GM21528 (cell line): ENCODE measurements around the gene ACSS2.
"Not testable (repeated sequence)": the region's sequence is repeated elsewhere in the genome, so short reads cannot be mapped to it uniquely, and the experiment has no call there.

Experiments used
- ATAC-seq: cut with Tn5 transposase; IDR thresholded peaks from one replicate; pipeline ENCODE4 v1.9.1; 2021; ENCODE audit warnings: mild to moderate bottlenecking, moderate library complexity; ENCODE audit not compliant: unreplicated experiment, low FRiP score

Gene ACSS2

DNA sequence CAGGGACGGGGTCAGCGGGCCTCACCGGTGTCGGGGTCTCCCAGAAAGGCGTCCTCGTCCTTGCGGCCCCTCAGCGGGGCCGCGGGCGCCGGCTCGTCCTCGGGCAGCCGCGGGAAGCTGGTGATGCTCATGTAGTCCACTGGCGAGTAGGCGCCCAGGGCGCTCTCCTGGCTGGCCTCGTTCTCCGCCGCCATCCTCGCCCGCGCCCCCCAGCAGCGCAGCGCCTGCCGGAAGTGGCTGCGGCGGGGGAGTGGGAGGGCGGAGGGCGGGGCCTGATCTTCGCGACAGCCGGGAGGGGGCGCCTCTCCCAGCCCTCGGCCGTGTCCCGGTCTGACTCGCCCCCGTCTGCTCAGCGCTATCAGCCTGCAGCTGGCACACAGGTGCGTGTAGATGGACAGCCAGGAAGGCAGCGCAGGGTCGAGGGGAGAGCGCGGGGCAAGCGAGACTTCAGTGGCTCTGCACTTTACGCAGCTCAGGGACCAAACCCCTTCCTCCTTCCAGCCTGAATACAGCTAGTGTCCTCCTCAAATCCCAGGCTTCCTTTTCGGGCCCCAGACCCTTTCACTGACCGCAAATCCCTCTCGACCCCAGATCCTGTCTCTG lies 3.7 kb upstream of the ACSS2 start, which contains the start of gene GGT7:
GGT7 (minus strand) TSS at position 235 of the 603 bp plus-strand sequence; CDS start at position 194, 41 bp downstream.
- ATAC-seq, result no peak

DNA sequence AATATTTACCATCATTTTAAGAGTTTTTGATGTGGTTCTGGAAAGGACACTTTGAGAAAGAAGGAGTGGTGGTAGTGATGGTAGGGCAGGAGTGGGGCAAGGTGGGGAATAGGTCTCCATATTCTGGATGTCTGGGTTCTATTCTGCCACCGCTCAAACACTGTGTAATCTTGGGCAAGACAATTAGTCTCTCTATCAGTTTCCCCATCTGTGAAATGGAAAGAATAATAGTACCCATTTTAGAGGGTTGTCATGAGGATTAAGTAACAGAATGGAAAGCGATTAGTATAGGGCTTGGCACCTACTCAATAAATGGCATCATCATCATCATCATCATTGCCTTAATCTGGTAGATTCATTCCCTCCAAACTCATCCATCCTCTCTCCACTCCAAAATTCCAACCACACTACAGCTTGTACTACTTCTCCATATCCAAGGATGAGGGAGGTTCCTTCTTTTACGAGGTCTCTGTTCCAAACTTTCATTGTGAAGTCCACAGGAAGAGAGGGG lies 2.8 kb upstream of the ACSS2 start:
- no peak for ATAC-seq

DNA sequence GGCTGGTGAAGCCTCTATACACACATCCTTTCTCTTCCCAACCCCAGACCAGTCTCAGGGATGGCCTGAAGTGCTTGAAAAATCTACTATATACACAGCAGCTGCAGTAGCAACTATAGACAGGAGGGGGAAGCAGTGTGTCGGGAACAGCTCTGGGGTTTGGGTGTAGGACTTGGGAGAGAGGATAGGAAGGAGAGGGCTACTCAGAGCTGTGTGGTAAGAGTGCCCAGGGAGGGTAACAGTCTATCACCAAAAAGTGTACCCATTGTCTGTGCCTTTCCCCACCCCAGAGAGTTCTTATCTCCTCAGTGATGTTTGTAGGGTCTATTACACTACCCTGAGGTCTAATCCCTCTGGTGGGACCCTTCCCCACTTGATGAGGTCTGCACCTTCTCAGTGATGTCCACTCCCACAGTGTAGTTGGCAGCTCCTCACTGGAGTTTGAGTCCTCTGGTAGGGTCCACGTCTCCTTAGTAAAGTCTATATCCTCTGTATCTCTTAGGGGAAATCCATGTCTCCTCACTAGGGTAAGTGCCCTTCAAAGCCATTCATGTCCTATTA lies 2.2 kb upstream of the ACSS2 start:
- no peak for ATAC-seq

DNA sequence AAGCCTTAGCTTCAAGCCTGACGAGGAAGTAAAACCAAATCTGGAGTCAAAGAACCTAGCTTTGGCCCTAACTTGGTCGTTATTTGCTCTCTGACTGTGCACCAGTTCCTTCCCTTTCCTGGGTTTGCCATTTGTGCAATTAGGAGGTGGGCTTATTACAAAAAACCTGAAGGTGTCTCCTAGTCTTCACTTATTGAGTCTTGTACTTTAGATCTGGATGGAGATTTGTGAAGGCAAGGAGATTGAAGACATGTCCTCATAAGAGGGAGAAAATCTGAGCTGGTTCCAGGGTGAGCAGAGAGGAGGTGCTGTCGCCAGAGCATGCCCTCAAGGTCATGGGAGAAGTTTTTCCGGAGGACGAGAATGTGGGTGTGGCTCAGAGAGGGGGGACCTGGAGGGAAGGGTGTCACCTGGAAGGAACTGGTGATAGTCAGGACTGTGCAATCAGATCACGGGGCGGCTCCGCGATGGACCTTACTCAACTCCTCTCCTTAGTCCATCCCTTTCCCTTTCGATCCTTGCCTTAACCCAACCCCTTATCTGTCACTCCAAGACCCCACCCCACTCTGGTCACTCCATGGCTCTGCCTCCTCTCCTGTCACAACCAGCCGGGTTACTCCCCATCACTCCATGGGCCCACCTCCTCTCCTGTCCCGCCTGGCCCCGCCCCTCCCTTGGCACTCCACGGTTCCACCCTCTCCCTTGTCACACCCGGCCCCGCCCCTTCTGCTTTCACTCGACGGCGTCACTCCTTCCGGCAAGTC lies 588 bp upstream of the ACSS2 start:
- ATAC-seq, result no peak

DNA sequence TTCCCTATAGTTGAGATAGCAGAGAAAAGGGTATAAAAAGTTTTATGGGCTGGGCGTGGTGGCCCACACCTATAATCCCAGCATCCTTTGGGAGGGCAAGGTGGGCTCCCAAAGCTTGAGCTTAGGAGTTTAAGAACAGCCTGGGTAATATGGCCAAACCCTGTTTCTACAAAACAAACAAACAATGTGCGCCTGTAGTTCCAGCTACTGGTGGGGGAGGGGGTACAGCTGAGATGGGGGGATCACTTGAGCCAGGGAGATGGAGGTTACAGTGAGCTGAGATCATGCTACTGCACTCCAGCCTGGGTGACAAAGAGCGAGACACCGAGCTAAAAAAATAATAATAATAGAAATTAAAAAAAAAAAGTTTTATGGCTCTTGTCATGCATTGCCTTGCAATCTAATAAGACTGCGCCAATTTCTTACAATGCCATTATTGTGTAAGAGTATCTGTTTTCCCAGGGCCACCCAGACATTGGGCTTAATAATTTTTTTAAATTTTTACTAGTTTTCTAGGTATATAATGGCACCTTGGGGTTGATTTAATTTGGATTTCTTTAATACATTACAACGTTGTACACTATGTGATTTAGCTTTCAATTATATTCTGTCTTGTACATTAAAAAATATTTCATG lies 3.9 kb downstream of the ACSS2 start:
- no peak for ATAC-seq

DNA sequence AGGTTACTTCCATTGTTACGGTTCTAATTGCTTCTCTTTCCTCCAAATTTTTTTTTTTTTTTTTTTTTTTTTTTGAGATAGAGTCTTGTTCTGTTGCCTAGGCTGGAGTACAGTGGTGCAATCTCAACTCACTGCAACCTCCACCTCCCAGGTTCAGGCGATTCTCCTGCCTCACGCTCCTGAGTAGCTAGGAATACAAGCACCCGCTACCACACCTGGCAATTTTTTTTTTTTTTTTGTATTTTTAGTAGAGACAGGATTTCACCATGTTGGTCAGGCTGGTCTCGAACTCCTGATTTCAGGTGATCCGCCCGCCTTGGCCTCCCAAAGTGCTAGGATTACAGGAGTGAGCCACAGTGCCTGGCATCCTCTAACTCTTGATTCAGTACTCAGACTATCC lies 4.6 kb downstream of the ACSS2 start:
- ATAC-seq, result not testable (repeated sequence)

DNA sequence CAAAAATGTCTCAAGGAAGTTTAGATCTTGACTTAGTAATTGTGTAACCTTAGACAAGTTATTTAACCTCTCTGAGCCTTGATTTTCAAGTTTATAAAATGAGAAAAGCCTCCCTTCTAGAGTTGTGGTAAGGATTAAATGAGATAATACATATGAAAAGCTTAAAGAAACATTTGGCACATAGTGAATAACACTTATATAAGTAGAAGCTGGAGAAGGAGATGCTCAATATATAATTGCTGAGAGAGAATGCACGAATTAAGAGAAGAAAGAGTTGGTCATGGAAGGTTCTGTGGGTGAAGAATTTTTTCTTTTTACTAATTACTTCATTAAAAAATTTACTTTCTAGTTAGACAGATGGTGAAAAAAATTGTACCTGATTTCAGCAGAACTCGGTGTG lies 5.3 kb downstream of the ACSS2 start:
- no peak for ATAC-seq

DNA sequence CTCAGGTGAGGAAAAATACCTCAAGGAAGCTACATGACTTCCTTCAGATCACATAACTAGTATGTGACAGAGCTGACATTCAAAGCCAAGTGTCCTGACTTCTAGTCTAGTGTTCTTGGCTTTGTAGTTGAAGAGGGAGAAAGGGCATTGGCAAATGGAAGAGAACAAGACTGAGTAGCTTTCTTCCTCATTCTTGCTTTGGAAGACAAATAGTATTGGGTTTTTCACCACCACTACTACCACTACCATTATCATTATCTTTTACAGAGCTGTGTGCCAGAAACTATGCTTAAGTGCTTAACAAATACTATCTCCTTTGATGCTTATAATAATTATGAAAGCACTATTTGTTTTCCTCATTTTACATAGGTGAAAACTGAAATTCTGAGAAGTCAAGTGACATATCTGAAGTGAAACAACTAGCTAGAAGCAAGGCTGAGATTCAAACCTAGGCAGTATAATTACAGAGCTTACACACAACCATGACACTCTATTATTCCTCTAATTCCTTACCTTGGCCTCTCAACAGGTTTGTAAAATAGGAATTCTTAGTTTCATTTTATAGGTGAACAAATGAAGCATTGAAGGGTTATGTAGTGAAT lies 6.8 kb downstream of the ACSS2 start:
- ATAC-seq, result no peak

DNA sequence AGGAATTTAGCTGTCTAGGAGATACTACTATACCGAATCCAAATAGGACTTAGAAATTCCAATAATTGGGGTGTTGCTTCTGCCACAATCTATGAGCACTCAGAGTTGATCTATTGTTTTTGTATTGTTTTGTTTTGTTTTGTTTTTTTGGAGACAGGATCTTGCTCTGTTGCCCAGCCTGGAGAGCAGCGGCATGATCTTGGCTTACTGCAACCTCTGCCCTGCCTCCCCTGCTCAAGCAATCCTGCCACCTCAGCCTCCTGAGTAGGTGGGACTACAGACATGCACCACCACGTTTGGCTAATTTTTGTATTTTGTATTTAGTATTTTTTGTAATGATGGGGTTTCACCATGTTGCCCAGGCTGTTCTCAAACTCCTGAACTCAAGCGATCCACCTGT lies 7.4 kb downstream of the ACSS2 start:
- ATAC-seq, result no peak

DNA sequence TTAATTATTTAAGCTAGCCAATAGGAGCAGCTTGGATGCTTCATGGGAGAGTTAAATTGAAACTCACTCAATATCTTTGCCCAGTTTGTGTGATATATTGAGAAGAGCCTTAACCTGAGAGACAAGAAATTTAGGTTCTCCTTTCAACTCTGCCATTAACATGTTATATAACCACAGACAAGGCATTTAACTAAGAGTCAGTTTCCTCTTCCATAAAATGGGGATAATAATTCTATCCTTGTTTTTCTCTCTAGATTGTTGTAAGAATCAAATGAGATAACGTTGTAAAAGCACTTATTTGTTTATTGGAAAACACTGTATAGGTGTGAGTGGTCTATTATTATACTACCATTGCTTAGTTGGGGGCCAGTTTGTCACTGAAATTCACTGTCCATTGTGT lies 7.8 kb downstream of the ACSS2 start:
- ATAC-seq, result no peak

DNA sequence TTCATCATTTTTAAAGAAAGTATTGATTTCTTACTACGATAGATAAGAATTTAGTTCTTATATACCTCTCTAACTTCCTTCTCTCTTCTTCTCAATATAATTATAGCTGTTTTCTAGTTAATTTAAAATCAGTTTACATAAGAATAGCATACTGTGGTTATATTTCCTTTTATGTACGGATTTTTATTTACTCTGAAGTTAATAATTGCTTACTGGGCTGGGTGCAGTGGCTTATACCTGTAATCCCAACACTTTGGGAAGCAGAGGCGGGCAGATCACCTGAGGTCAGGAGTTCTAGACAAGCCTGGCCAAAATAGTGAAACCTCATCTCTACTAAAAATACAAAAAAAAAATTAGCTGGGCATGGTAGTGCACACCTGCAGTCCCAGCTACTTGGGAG lies 9.7 kb downstream of the ACSS2 start:
- no peak for ATAC-seq

DNA sequence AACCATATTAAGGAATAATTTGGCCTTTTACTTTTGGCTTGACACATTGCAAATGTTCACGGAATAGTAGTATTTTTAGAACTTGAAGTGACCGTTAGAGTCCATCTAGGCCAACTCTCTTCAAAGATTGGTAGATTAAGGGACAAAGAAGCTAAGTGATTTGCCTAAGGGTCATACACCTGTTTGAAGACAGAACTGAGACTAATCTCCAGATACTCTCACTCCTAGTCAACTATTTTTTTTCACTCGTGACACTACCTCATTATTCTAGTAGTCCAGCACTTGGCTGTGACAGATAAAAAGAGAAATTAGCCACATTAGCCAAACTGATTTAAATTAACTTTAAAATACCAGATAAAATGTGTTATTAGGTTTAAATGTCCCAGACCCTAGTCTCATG lies 10.6 kb downstream of the ACSS2 start:
- ATAC-seq, result no peak

DNA sequence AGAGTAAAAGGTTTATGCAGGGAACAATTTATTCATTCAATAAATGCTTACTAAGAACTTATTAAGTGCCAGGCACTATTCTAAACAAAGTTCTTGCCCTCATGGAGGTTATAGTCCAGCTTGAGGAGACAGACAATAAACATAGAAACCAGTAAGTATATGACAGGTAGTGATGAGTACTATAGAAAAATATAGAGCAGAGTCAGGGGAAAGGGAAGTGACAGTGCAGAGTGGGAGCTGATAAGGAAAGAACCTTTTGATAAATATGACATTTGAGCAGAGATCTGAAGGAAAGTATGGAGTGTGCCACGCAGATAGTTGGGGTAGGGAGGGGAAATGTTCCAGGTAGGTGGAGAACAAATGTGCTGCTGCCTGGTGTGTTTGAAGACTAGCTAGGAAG lies 12.1 kb downstream of the ACSS2 start:
- no peak for ATAC-seq

DNA sequence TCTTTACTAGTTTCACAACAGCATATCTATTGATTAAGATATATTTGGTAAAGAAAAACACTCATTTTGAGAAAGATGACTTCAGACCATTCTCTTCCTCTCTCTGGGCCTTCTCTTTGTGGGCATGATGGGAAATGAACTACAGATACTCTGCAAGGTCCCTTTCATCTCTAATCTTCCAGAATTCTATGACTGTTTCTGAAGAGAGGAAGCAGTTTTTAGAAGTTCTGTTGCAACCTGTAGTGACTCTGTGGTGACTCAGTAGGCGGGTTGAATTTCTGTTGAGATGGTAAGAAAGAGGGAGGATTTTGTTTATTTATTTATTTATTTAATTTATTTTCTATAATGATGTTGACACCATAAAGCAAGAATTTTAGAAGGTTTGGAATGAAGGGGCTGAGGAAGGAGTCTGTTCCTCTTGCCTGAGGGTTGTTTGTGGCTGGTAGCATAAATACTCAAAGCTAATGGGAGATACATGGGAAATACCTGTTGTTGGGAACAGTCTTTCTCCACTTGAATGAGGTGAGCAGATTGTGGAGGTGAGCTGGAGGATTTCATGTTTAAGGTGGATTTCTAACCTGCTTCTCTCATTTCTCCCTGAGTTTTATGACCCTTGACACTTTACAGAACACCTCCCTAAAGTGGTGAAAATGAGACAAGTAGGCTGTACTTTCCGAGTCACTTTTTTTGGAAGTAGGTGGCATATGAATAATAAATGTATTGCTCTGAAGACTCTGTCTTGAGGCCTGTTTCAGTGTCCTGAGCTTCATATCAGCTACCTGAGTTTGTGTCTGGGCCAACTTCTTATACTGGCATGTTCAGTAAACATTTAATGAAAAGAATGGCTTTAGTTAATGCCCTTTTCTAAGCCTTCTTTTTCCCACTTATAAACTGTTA lies 15.0 kb downstream of the ACSS2 start:
- ATAC-seq, result no peak

DNA sequence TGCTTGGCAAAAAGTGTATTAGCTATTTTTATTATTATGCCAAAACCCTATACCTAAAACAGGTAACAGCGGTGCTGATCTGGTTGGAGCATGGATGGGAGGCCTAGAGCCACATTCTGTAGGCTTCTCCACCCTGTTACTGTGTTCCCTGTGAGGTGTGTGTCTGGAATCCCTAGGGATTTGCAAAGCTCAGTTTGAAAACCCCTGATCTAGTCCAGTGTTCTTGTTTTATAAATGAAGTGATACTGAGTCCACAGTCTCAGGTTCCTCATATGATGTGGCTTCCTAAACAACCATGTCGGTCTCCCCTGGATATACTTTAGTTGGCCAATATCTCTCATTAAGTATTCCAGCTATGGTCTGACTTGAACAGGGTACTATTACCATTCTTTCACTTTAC lies 16.3 kb downstream of the ACSS2 start:
- no peak for ATAC-seq

DNA sequence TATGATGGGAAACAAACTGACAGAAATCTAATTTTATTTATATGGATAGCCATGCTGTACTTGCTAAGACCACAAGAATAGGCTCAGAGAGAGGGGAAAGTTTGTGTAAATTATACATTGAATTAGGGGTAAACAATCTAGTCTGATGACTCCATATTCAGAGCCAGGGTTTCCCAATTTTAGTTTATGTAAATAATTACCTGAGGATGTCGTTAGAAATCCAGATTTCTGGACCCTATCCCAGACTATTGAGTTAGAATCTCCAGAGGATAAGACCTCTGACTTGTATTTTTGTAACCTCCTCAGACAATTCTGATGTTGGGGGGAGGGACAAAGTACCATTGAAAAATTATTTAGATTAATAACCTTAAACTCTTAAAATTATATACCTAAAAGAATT lies 18.3 kb downstream of the ACSS2 start:
- no peak for ATAC-seq

DNA sequence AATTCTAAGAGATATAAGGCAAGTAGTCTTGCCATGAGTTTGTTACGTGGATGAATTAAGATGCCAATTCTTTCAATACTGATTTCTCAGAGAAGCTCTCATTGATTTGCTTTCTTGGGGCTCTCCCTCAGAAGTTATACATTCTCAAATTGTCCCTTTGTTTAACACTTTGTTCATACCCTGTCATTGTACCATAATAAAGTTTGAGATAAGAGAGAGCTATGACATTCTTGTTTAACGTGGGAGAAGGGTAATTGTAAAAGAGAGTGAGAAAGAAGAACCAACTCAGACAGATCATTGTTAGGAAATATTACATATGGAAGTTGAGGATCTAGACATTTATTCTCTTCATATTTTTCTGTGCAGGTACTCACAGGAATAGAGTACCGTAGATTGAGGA lies 19.1 kb downstream of the ACSS2 start:
- no peak for ATAC-seq

DNA sequence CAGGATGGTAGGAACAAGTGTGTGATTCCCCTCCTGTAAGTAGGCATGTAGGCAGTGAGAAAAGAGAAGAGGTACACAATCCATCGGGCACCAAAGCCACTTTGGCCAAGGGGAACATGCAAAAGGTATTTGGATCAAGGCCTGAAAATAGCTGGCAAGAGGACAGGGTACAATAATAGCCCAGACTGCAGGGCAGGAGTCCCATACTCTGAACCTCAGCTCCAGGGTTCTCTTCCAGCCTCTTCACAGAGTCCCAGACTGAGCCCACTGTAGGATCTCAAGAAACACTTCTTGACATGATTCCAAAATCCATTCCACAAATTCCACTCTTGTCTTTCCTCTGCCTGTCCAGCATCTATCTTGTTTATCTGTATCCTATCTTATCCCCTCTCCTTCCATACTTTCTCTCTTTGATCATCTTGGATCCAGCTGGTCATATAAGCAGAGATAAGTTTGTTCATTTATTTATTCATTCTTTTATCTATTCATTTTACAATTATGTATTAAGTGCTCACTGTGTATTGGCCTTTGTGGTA lies 19.7 kb downstream of the ACSS2 start:
- ATAC-seq, result no peak

DNA sequence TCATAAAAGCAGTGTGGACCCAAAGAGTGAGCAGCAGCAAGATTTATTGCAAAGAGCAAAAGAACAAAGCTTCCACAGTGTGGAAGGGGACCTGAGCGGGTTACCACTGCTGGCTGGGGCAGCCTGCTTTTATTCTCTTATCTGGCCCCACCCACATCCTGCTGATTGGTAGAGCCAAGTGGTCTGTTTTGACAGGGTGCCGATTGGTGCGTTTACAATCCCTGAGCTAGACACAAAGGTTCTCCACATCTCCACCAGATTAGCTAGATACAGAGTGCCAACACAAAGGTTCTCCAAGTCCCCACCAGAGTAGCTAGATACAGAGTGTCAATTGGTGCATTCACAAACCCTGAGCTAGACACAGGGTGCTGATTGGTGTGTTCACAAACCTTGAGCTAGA lies 21.7 kb downstream of the ACSS2 start:
- ATAC-seq, result not testable (repeated sequence)

DNA sequence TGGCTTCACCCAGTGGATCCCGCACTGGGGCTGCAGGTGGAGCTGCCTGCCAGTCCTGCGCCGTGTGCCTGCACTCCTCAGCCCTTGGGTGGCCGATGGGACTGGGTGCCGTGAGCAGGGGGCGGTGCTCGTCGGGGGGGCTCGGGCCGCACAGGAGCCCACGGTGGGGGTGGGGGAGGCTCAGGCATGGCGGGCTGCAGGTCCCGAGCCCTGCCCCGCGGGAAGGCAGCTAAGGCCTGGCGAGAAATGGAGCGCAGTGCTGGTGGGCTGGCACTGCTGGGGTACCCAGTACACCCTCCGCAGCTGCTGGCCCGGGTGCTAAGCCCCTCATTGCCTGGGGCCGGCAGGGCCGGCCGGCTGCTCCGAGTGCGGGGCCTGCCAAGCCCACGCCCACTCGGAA lies 22.3 kb downstream of the ACSS2 start:
- ATAC-seq, result not testable (repeated sequence)
